Activated naive CD4-positive, alpha-beta T cell (primary cell): Measurements from ENCODE around the gene GPD1.

ENCODE experiments used
- DNase-seq, 4 experiments: peaks; one replicate each; lab custom pipeline; 2025; lab: John Stamatoyannopoulos, UW

The GPD1 gene

DNA sequence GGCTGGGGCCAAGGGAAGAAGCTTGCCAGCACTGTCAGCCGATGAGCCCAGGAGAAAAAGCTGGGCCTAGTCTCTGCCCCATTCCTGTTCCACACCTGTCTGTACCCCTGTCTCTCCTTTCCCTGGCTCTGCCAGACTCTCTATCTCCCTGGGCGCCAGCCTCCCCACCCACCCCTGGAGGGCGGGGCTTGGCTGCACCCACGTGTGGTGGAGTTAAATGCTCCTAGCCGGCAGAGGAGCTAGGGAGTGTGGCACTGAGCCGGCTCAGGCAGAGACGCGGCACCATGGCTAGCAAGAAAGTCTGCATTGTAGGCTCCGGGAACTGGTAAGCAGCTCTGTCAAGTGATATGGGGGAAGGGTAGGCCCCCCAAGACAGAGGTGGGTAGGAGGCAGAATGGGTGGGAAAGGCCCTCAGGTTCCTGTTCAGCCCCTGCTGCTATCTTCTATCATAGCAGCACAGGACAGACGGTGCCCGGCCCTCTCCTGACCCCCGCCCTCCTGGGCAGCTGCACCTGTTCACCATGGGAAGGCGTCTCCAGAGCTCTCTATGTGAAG, at the start of gene GPD1:
GPD1 (plus strand) TSS at position 242 of the 555 bp plus-strand sequence; CDS start at position 285, 43 bp downstream.
- no peak for DNase-seq

- peak in 3 of 4 experiments; percentile 17 to 48 (median 28) for DNase-seq
These were observed 47.8 kb upstream of the GPD1 start for GRCh38 chr12:50055831-50056638.

- DNase-seq = no peak
These were observed 47.2 kb upstream of the GPD1 start for GRCh38 chr12:50056639-50056976.

GRCh38 chr12:50057000-50057841, 46.6 kb upstream of the GPD1 start, which contains the start of gene ASIC1:
Gene ASIC1 (plus strand): TSS chr12:50057596. CDS start chr12:50058767, 1,171 bp downstream.
- DNase-seq = peak in 1 of 4 experiments; percentile 44

DNA sequence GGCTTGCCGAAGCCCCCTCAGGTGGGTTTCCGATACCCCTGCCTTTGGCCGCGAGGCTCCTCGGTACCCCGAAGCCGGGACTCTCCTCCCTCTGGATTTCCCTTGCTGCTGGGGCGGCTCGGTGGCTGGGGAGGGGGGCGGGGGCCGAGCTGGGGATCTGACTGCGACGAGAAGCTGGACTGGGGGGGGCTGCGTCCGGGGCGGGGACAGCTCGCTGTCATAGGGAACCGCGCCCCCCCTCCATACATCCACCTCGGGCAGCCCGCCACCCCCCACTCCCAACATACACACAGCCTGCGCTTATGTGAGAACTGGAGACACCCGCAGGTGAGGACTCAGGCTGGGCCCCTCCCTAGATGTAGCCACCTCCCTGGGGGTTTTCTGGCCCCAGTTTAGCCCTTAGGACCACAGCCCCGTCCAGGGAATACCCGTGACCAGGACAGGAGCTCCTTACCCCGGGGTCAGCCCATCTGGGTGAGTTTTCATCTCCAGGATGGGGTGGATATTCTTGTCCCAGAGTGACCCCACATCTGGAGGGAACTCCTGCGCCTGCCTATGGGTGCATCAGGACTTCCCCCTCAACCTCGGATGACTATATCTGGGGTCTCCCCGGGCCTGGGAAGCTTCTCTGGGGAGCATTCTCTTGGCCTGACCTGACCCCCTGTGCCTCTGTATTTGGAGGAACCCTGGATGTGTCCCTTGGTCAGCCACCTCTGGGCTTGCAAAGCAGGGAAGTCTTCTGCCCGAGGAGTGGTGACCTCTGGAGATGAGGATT, 45.7 kb upstream of the GPD1 start:
- DNase-seq = peak in 1 of 4 experiments; percentile 13

DNA sequence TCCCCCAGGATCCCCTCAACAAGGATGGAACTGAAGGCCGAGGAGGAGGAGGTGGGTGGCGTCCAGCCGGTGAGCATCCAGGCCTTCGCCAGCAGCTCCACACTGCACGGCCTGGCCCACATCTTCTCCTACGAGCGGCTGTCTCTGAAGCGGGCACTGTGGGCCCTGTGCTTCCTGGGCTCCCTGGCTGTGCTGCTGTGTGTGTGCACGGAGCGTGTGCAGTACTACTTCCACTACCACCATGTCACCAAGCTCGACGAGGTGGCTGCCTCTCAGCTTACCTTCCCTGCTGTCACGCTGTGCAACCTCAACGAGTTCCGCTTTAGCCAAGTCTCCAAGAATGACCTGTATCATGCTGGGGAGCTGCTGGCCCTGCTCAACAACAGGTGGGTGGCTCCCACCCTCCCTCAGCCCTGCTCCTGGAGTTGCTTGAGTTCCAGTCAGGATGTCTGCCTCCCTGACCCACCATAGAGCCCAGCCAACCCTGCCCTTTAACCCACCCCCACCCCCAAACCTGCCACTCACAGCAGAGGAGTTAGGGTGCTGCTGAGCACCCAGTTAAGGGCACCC, 45.0 kb upstream of the GPD1 start:
- peak in 1 of 4 experiments; percentile 13 for DNase-seq

DNA sequence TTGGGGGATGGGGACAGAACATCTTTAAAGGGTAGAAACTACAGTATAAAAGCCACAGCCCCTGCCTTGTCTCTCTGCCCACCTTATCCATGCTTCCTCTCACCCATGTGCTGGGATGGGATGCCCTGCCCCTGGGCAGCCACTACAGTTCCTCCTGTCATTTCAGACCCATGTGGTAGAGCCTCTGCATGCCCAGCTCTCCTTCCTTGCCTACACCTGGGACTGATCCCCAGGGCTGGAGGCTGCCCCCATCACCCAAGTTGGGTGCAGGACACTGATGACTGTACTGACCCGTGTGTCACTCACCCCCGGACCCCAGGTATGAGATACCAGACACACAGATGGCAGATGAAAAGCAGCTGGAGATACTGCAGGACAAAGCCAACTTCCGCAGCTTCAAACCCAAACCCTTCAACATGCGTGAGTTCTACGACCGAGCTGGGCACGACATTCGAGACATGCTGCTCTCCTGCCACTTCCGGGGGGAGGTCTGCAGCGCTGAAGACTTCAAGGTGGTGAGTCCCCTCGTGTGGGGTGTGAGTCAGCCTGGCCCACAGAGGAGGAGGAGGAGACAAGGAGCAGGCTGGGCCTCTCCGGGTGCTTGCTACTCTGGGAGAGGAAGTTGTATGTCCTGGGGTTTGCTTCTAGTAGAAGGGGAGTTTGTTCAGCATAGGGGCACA, 44.2 kb upstream of the GPD1 start:
- peak in 1 of 4 experiments; percentile 58 for DNase-seq

DNA sequence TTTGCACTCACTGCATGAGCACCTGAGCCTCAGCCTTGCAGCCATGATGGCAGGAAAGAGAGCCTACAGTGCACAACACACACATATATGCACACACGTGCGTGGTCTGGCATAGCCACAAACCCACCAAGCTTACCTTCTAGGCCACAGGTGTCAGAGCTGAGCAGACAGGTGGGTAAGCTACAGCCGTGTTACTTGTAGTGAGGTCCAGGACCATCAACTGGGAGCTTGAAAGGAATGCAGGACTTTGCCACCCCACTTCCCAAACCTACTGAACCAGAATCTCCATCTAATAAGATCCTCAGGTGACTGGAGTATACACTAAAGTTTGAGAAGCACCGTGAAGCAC, 43.7 kb upstream of the GPD1 start:
- no peak for DNase-seq

- no peak for DNase-seq
These were observed 42.6 kb upstream of the GPD1 start for GRCh38 chr12:50061171-50061570.

- no peak for DNase-seq
These were observed 41.7 kb upstream of the GPD1 start for GRCh38 chr12:50061946-50062686.

DNA sequence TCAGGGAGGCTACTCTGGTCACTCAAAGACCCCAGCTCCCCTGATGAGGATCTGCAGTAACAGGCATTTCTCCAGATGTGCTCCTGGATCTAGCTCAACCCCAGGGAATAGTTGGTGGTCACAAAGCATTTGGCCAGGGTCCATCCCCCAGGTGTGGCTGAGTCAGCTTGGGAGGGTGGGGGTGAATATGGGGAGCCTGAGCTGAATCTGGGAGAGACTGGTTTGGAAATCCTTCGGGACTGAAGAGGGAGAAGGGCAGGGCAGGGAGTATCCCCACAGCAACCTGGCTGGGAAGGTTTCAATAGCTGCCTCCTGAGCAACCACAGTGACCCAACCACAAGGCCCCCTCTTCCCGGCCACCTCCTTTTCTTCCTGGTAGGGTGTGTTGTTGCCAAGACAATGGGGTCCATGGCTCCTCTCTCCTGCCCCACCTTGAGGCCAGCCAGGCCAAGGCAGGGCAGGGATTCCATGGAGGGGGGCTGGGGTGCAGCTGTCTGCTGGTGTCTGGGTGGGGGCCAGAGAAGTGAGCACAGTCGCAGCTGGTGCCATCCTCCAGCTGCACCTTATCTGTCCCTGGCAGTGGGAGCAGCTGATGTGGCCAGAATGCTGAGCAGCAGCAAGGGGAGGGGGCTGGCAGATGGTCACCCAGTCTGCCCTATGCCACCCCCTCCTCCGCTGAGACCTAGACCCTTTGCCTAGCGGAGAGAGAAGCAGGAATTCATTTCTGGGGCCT, 40.9 kb upstream of the GPD1 start:
- DNase-seq = no peak

- DNase-seq = no peak
These were observed 38.0 kb upstream of the GPD1 start for GRCh38 chr12:50065726-50066310.

DNA sequence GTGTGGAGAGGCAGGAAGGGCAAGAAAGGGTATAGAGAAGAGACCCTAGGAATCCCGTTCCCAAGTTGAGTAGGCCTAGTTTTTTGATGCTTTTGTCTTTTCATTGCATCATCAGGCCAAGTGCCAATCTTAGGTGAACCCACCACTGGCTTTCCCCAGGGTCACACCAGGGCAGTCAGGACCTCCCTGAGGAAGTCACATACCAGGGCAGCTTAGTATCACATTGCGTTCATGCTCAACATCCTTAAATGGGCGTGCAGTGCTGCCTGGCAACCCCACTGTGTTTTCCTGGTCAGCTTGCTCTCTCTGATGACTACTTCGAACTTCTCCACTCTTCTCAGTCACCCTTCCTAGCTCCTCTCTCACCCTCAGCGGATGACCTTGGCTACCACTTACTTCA, 37.4 kb upstream of the GPD1 start:
- no peak for DNase-seq

DNA sequence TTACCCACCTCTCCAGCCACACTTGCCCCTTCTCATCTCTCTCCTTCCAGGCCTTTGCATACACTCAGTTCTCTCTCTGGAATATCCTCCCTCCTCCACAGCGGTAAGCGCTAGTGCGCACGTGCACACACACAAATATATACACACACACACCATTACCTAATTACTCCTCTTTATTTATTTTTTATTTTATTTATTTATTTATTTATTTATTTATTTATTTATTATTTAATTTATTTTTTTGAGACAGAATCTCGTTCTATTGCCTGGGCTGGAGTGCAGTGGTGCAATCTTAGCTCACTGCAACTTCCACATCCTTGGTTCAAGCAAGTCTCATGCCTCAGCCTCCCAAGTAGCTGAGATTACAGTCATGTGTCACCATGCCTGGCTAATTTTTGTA, 34.7 kb upstream of the GPD1 start:
- no peak for DNase-seq

DNA sequence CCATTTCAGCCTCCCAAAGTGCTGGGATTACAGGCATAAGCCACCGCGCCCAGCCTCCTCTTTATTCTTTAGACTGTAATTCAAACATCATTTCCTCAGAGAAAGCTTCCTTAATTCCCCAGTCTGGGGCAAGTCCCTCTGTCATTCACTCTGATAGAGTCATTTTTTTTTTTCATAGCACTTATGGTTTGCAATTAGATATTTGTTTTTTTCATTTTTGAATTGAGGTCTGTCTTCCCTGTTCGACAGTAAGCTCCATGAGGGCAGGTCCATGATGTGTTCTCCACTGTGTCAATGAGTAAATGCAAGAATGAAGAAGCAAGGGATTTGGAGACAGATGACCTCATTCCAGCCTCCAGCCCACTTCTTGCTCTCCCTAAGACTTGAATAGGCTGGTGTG, 34.3 kb upstream of the GPD1 start:
- DNase-seq = no peak

- DNase-seq = peak; percentile 20 to 50 (median 22)
These were observed 33.3 kb upstream of the GPD1 start for GRCh38 chr12:50070314-50071060.

DNA sequence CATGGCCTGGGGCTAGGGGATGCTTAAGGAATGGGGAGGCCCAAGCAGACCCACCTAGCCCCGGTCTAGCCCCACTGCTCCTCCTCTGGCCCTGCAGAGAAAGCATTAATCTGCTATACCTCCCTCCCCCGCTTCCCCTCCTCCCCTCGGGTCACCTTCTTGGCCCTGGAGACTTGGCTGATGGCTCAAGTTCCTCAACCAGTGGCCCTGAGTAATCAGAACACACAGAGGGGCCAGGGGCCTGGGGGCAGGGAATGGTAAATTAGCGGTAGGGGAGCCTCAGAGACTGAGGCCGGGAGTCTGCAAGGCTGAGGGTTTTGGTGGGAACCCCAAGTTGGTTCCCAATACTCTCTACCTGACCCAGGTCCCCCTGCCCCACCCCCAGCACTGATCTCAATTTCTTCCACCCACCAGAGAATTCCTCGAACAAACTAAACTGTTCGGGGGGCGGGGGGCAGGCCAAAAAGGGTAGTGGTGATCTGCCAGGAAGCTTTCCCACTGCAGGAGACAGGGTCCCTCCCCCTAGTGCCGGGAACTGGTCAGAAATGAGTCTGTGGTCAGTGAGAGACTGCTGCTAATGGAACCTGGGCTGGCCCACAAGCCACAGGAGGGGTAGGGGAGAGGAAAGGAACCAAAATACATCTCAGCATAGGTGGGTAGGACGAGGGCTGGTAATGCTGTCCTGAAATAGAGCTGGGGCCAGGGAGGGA, 31.5 kb upstream of the GPD1 start:
- DNase-seq = no peak

DNA sequence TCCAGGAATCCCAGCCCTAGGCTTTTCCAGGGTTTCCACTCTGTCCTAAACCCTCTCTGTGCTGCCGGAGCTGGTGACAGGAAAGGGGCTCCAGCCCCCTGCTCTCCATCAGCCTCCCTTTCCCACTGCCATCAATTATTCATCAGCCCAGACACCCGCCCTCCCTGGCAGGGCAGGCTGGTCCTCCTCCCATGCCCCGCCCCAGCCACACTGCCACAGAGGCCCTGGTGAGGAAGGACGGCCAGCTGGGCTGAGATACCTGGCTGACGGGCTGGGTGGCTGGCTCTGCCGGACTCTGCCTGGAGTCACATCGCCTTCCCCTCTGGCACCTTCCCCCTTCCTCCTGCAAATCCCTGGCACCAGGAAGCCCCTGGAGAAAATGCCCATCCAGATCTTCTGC, 30.6 kb upstream of the GPD1 start:
- DNase-seq = no peak
